NCI-H2196 treated with DMSO at 0.1 percent for 48 hours (cell line): ENCODE results near the gene CEP104.

Experiments used
- DNase-seq: peaks from one replicate; lab custom pipeline; 2025; ENCODE audit not compliant: unreplicated experiment; lab: John Stamatoyannopoulos, UW

Gene CEP104

DNA sequence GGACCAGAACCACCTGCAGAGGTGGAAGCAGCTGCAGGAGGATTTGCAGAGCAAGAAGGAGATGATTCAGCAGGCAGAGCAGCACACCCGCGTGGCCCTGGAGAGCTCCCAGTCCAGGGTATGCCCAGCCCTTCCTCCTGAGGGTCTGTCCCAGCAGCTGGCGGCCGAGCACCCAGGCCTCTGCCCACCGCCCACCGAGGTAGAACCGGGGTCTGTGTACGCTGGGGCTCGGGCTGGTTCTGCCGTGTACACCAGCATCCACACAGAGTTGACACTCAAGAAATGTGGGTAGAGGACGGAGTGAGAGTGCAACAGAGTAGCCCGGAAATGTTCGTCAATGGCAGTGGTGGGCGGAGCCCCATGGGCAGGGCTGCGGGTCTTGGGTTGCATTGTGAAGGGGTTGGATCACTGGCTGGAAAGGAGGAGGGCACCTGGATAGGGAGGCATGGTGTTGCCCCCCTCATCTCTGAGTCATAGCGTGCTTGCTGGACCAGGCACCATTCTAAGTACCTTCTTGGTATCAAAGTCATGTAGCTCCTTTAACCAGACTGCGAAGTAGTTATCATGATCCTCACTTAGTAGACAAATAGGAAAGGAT lies 89.6 kb downstream of the CEP104 start:
- no peak for DNase-seq

DNA sequence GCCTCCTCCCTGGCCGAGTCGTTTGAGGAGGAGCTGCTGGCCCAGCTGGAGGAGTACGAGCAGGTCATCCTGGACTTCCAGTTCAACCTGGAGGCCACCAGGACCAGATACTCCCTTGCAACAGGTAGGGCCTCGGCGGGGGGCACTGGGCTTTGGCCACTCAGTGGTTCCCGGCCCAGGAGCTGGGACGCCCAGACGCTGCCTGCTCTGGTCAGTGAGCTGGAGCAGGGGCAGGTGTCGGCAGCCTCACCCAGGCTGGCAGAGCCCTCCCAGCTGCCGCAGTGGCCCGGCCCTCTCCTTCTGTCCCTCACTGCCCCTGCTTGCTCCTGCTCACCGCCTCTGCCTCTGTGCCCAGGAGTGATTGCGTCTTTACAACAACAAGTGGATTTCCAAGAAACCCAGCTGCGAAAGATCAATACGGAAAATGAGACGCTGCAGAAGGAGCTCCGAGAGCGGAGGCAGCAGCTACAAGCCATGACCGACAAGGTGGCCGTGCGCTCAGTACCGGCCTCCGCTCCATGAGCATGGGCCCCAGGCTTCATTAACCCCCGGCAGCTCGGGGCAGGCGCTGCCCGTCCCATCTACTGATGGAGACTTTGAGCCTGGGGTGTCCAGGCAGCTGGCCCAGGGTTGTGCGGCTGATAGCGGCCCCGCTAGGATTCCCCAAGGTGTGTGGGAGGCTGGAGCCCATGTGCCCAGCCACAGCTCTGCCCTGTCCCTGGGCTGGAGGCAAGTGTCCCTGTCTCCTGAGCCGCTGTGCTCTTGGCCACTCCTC lies 93.5 kb downstream of the CEP104 start:
- no peak for DNase-seq

GRCh38 chr1:3762873-3763228 lies 94.2 kb downstream of the CEP104 start:
- DNase-seq = no peak

DNA sequence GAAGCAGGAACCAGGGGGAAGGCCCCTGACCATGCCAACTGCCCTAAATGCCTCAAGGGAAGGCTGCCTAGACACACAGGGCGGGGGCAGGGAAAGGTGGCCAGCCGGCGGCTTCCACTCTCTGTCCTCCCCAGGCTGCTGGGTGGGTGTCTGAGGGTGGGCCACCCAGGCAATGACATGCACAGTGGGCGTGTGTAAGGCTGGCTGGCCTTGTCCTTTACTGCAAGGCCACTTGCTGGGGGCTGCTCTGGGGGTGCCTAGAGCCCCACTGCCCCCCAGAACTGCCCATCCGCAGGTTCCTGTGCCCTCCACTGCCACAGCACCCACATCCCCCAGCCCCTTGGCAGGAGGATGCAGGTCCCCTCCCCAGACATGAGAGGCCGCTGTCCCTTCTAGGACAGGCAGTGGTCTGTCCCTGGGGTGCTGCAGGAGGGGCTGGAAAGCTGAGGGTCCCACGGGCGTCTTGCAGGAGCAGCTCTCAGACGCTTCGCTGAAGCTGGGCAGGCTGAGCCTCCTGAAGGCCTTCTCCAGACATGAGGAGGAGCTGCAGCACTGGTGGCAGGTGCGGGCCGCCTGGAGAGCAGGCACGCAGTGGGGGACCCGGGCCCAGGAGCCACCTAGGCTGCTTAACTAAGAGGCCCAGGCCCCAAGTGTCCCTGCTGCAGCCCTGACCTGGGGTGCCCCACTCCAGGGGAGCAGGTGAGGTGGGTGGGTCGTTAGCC lies 94.7 kb downstream of the CEP104 start:
- DNase-seq = no peak
